Measurements from ENCODE around the gene TBCK. TPM values are rescaled to one million over a fixed set of nuclear protein-coding genes. Genes with fewer than 3 reads are reported as not detected.

Gene TBCK
- total RNA-seq, 2 donors from 2014 or later = 32.9 to 46.3 TPM

DNA sequence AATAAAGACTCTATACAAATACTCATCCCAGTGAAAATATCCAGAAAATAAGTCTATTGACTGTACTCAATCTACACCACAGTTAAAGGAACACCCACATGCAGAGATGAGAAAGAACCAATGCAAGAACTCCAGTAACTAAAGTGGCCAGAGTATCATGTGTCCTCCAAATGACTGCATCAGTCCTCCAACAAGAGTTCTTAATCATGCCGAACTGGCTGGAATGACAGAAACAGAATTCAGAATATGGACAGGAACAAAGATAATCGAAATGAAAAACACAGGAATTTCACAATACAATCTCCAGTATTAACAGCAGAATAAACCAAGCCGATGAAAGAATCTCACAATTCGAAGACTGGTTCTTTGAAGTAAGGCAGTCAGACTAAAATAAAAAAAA, 210.3 kb downstream of the TBCK start:
- DNase-seq (ENCODE audit: low spot score) (no peak), ATAC-seq (ENCODE audit: insufficient number of reproducible peaks, low FRiP score, low read depth) (no peak)
- no peak overlapping the region for H3K27ac ChIP-seq
- peaks cover 16% of the 10 kb centered on the region for H3K9me3 ChIP-seq
- no peak overlapping the region for H3K4me3 ChIP-seq
- H3K36me3 ChIP-seq = peaks cover 5% of the 10 kb centered on the region
- TF ChIP-seq CTCF (IDR thresholded peaks at IDR 0.05) = no peak
- no peaks in the 10 kb centered on the region for H3K4me1 ChIP-seq (ENCODE audit: control insufficient read depth in 1 of 2, low read depth in 2 of 2)
- H3K27me3 ChIP-seq (replicated peaks; ENCODE audit: insufficient read depth) = no peaks in the 10 kb centered on the region

- Histone ChIP-seq H3K36me3 (peaks cover 4% of the 10 kb centered on the region), H3K4me1 (ENCODE audit: control insufficient read depth in 1 of 2, low read depth in 2 of 2) (no peaks in the 10 kb centered on the region), H3K4me3 (no peak overlapping the region), H3K27me3 (replicated peaks; ENCODE audit: insufficient read depth) (no peaks in the 10 kb centered on the region), H3K27ac (no peak overlapping the region), H3K9me3 (peaks cover 3% of the 10 kb centered on the region)
- no peak for TF ChIP-seq CTCF (IDR thresholded peaks at IDR 0.05)
- DNase-seq (ENCODE audit: low spot score) = no peak
- ATAC-seq (ENCODE audit: insufficient number of reproducible peaks, low FRiP score, low read depth) = no peak
Observed at GRCh38 chr4:106104276-106104675, 211.7 kb downstream of the TBCK start.

DNA sequence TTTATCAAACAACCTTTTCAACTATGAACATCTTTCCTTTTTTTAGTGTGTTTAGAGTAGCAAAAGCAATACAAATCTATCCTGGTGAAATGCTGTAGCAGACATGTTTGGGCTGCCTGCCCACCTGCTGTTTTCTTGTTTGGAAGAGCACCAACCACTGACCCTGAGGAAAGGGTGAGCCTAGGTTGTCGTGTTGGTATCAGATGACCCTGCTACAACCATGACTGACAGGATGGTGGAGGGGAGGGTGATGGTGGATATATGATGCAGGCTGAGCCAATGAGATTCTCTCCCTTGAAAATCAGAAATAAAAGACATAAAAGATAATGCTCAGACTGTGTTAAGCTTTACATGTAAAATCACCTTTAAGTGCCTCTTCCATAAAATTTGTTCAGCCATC, 219.6 kb downstream of the TBCK start:
- Histone ChIP-seq H3K4me1 (ENCODE audit: control insufficient read depth in 1 of 2, low read depth in 2 of 2) (no peaks in the 10 kb centered on the region), H3K27me3 (replicated peaks; ENCODE audit: insufficient read depth) (no peaks in the 10 kb centered on the region), H3K36me3 (peaks cover 16% of the 10 kb centered on the region), H3K4me3 (no peak overlapping the region), H3K27ac (no peak overlapping the region), H3K9me3 (peaks cover 3% of the 10 kb centered on the region)
- DNase-seq (ENCODE audit: low spot score) (no peak), ATAC-seq (ENCODE audit: insufficient number of reproducible peaks, low FRiP score, low read depth) (no peak)
- TF ChIP-seq CTCF (IDR thresholded peaks at IDR 0.05) = no peak

DNA sequence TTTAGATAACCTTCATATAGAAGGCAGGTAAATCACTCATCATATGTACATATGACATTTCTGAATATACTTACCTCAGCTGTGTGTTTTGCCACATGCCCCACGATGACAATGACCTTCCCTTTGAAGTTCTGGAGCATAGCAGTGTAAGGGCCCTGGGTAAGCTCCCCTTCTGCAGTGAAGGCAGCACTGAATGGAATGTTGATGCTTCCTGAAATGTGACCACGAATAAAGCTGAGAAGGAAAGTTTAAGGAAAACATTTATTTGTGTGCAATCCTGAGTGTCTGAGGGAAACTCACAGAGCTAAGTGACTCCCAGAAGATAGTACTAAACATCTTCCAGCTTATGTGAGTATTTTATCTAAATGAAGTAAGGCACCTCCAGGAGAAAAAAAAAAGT, 220.6 kb downstream of the TBCK start:
- ATAC-seq (ENCODE audit: insufficient number of reproducible peaks, low FRiP score, low read depth) (no peak), DNase-seq (ENCODE audit: low spot score) (no peak)
- Histone ChIP-seq H3K4me1 (ENCODE audit: control insufficient read depth in 1 of 2, low read depth in 2 of 2) (no peaks in the 10 kb centered on the region), H3K27ac (no peak overlapping the region), H3K9me3 (peaks cover 13% of the 10 kb centered on the region), H3K36me3 (peaks cover 23% of the 10 kb centered on the region), H3K27me3 (replicated peaks; ENCODE audit: insufficient read depth) (no peaks in the 10 kb centered on the region), H3K4me3 (no peak overlapping the region)
- no peak for TF ChIP-seq CTCF (IDR thresholded peaks at IDR 0.05)

DNA sequence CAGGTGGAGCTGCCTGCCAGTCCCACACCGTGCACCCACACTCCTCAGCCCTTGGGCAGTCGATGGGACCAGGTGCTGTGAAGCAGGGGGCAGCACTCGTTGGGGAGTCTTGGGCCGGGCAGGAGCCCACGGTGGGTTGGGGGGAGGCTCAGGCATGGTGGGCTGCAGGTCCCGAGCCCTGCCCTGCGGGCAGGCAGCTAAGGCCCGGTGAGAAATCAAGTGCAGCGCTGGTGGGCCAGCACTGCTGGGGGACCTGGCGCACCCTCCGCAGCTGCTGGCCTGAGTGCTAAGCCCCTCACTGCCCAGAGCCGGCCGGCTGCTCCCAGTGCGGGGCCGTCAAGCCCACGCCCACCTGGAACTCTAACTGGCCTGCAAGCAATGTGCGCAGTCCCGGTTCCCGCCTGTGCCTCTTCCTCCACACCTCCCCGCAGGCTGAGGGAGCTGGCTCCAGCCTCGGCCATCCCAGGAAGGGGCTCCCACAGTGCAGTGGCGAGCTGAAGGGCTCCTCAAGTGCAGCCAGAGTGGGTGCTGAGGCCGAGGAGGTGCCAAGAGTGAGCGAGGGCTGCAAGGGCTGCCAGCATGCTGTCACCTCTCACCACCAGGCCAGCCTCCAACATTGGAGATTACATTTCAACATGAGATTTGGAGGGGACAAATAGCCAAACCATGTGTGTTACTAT, 223.5 kb downstream of the TBCK start:
- no peak for ATAC-seq (ENCODE audit: insufficient number of reproducible peaks, low FRiP score, low read depth)
- no peaks in the 10 kb centered on the region for H3K4me1 ChIP-seq (ENCODE audit: control insufficient read depth in 1 of 2, low read depth in 2 of 2)
- no peak for DNase-seq (ENCODE audit: low spot score)
- H3K9me3 ChIP-seq = peaks cover 17% of the 10 kb centered on the region
- no peak overlapping the region for H3K27ac ChIP-seq
- no peak for TF ChIP-seq CTCF (IDR thresholded peaks at IDR 0.05)
- H3K36me3 ChIP-seq = peaks cover 19% of the 10 kb centered on the region
- H3K4me3 ChIP-seq = no peak overlapping the region
- no peaks in the 10 kb centered on the region for H3K27me3 ChIP-seq (replicated peaks; ENCODE audit: insufficient read depth)
